ENCODE results near the gene SERGEF. TPM values are rescaled to one million over a fixed set of nuclear protein-coding genes. Genes with fewer than 3 reads are reported as not detected.

Gene SERGEF
- total and polyA plus RNA-seq, 10 donors, result 29.0 to 55.5 (median 38.8) TPM

DNA sequence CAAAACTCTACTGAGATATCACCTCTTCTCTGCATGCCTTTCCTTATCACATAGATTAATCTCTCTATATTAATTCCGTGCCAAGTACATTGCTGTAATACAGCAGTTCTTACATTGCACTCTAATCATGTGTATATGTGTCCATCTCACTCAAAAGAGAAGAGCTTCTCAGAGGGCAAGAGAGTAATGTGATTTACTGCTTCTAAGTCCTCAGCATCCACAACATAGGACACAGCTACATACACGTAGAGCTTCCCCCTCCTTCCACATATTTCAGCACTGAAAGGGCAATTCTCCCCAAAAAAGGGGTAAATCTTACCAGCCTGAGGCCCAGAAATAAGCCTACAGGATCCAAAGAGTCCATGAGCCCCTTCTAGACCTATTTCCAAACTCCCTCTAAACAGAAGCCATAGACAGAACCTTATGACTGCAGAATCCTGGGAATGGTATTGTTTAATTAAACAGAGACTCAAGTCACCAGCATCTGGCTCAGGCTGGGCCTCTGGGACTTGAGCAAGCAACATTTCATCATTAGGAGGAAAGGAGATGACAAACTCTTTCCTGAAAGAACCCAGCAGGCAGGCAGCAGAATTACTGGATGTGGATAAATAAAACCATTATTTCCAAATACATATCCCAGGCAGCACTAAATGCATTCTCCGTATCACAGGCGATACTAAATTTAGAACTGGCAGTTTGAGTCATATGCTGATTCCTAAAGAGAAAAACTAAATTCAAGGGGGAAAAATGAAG lies 191.0 kb downstream of the SERGEF start:
- intact Hi-C loops (cut with DNase I; ENCODE audit: low total_unique reads), result no loop called here
- DNase-seq, result no peak
- peaks cover 0 to 10% (median 3%) of the 10 kb centered on the region in 6 donors for H3K4me1 ChIP-seq
- H3K27ac ChIP-seq, result no peak overlapping the region
- TF ChIP-seq POLR2A (IDR thresholded peaks at IDR 0.05), result no peak
- no peak for TF ChIP-seq CTCF (IDR thresholded peaks at IDR 0.05 in 8 of 11, conservative IDR thresholded peaks at IDR 0.05 in 3 of 11)
- no peak for TF ChIP-seq POLR2AphosphoS5 (IDR thresholded peaks at IDR 0.05)
- H3K9me3 ChIP-seq, result no peaks in the 10 kb centered on the region
- no peak overlapping the region for H3K4me3 ChIP-seq
- H3K27me3 ChIP-seq (replicated peaks in 1 of 7), result no peaks in the 10 kb centered on the region
- WGBS, 5 donors, result 55 to 70% (median 64%) methylated on average over 4 of the region's 4 CpGs
- no peaks in the 10 kb centered on the region for H3K36me3 ChIP-seq

DNA sequence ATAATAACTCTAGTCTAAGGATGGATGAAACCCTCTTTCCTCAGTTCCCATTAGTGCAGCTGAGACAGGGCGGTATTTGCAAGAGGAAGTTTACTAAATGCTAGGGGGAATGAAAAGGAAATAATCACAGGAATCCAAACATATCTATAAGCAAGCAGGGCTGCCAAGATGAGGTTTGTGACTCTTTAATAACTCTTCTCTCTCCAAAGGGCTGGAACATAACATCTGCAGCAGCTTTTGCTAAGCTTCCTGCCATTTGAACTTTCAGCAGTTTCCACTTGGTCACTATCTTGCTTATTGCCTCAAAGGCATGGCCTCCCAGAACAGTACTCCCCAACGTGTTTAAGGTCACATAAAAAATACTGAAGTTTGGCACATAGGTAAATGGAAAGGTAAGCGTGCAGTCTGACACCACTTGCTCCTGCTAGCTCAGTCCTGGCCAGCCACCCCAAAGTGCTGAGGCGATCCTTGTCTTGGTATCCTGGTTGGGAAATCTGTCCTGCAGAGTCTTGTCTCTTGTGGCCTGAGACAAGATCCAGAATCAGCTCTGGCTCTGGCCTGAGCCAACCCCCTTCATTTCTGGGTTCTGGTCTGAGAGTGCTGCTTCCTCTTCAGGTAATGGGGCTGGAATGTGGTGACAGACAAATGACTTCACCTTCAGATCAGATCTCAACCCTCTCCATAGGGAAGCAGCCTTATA lies 196.5 kb downstream of the SERGEF start:
- intact Hi-C loops (cut with DNase I; ENCODE audit: low total_unique reads), result no loop called here
- TF ChIP-seq POLR2AphosphoS5 (IDR thresholded peaks at IDR 0.05) (no peak), CTCF (IDR thresholded peaks at IDR 0.05 in 8 of 11, conservative IDR thresholded peaks at IDR 0.05 in 3 of 11) (no peak), POLR2A (IDR thresholded peaks at IDR 0.05) (no peak)
- Histone ChIP-seq H3K4me3 (no peak overlapping the region), H3K4me1 (peaks cover 0 to 10% (median 0%) of the 10 kb centered on the region in 6 donors), H3K27me3 (replicated peaks in 1 of 7) (no peaks in the 10 kb centered on the region), H3K36me3 (peaks cover 0 to 9% (median 0%) of the 10 kb centered on the region in 6 donors), H3K9me3 (no peaks in the 10 kb centered on the region), H3K27ac (no peak overlapping the region)
- 59 to 85% (median 71%) methylated on average over 4 of the region's 4 CpGs for WGBS, 5 donors
- DNase-seq, result no peak

GRCh38 chr11:17814546-17814945 lies 198.3 kb downstream of the SERGEF start:
- H3K9me3 ChIP-seq, result no peaks in the 10 kb centered on the region
- WGBS, 5 donors, result 98 to 100% (median 100%) methylated on average over 1 of the region's 1 CpG
- no peak overlapping the region for H3K27ac ChIP-seq
- no peak overlapping the region for H3K4me3 ChIP-seq
- TF ChIP-seq POLR2A (IDR thresholded peaks at IDR 0.05) (no peak), POLR2AphosphoS5 (IDR thresholded peaks at IDR 0.05) (no peak)
- intact Hi-C loops (cut with DNase I; ENCODE audit: low total_unique reads), result no loop called here
- H3K36me3 ChIP-seq, result peaks cover 0 to 9% (median 0%) of the 10 kb centered on the region in 6 donors
- peaks cover 0 to 9% (median 0%) of the 10 kb centered on the region in 6 donors for H3K4me1 ChIP-seq
- DNase-seq, result no peak
- no peaks in the 10 kb centered on the region for H3K27me3 ChIP-seq (replicated peaks in 1 of 7)

- WGBS, 5 donors, result 75 to 84% (median 77%) methylated on average over 2 of the region's 2 CpGs
- Histone ChIP-seq H3K36me3 (peaks cover 0 to 9% (median 0%) of the 10 kb centered on the region in 6 donors), H3K27me3 (replicated peaks in 1 of 7) (no peaks in the 10 kb centered on the region), H3K27ac (no peak overlapping the region), H3K9me3 (no peaks in the 10 kb centered on the region), H3K4me1 (peaks cover 0 to 9% (median 0%) of the 10 kb centered on the region in 6 donors), H3K4me3 (no peak overlapping the region)
- intact Hi-C loops (cut with DNase I; ENCODE audit: low total_unique reads), result no loop called here
- TF ChIP-seq CTCF (IDR thresholded peaks at IDR 0.05 in 8 of 11, conservative IDR thresholded peaks at IDR 0.05 in 3 of 11) (no peak), POLR2AphosphoS5 (IDR thresholded peaks at IDR 0.05) (no peak), POLR2A (IDR thresholded peaks at IDR 0.05) (no peak)
- DNase-seq, result no peak
These were observed 199.3 kb downstream of the SERGEF start for GRCh38 chr11:17813391-17814059.

Measured in spleen (tissue), 11 donors.